Measurements from ENCODE around the gene IRX2.

DNA sequence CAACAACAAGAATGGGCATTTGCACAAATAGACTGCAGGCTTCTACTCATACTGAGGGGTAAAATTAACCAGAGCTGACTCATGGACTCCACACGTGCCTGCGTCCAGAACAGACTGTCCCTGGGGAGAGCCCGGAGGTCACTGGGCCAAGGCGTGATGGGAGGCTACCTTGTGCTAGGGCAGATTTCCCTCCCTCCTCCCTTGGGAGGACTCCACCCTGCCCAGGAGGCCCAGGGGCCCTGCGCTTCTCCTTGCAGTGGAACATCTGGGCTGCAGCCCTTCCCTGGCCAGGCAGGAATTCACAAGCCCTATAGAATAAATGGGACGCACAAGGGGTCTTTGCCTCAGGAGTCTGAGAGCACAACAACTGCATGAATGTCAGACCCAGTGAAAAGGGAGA, 35.6 kb downstream of the IRX2 start:
- TF ChIP-seq EZH2phosphoT487 (IDR thresholded peaks at IDR 0.05; ENCODE audit: low read depth): no peak
- TF ChIP-seq, protein P1, sequence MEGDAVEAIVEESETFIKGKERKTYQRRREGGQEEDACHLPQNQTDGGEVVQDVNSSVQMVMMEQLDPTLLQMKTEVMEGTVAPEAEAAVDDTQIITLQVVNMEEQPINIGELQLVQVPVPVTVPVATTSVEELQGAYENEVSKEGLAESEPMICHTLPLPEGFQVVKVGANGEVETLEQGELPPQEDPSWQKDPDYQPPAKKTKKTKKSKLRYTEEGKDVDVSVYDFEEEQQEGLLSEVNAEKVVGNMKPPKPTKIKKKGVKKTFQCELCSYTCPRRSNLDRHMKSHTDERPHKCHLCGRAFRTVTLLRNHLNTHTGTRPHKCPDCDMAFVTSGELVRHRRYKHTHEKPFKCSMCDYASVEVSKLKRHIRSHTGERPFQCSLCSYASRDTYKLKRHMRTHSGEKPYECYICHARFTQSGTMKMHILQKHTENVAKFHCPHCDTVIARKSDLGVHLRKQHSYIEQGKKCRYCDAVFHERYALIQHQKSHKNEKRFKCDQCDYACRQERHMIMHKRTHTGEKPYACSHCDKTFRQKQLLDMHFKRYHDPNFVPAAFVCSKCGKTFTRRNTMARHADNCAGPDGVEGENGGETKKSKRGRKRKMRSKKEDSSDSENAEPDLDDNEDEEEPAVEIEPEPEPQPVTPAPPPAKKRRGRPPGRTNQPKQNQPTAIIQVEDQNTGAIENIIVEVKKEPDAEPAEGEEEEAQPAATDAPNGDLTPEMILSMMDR (IDR thresholded peaks at IDR 0.05; ENCODE audit: low read depth, low read length): no peak

All from OCI-LY3 (cell line).